NCI-H187 (cell line): ENCODE measurements around the gene GAS2L1.
"Not testable (repeated sequence)": the region's sequence is repeated elsewhere in the genome, so short reads cannot be mapped to it uniquely, and the experiment has no call there.

ENCODE experiments used
- DNase-seq, 2 experiments: peaks; one replicate each; lab custom pipeline; 2025; lab: John Stamatoyannopoulos, UW

Gene GAS2L1

GRCh38 chr22:29342177-29342576, 35.7 kb downstream of the GAS2L1 start:
- DNase-seq, result no peak

GRCh38 chr22:29342577-29343312, 36.3 kb downstream of the GAS2L1 start:
- no peak for DNase-seq

- no peak for DNase-seq
Measured at GRCh38 chr22:29343313-29343805, 36.9 kb downstream of the GAS2L1 start.

DNA sequence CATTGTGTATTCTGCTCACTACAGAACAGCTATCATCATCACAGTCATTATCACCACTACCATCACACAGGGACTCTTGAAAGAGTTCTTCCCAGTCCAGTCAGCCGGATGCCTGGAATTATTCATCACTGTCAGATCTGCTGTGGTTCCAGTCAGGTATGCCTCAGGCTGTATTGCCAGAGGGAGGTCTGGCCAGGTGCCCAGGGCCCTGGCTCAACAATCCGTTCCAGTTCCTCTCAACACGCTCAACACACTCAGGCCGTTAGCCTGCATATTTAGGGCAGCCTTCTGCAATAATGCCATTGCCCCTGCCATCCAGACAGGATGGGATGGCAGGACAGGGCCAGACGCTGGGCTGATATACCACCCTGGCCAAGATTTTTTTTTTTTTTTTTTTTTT, 37.7 kb downstream of the GAS2L1 start:
- DNase-seq, result no peak

DNA sequence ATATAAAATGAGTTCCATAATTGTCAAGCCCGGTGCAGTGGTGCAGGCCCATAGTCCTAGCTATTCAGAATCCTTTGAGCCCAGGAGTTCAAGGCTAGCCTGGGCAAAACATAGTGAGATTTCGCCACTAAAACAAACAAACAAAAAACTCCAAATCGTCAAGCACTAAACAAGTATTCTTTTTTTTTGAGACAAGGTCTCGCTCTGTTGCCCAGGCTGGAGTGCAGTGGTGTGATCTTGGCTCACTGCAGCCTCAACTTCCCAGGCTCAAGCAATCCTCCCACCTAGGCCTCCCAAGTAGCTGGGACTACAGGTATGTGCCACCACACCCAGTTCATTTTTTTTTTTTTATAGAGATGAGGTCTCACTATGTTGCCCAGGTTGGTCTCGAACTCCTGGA, 38.4 kb downstream of the GAS2L1 start:
- not testable (repeated sequence) for DNase-seq

- DNase-seq, result no peak
Measured at GRCh38 chr22:29345932-29346331, 39.5 kb downstream of the GAS2L1 start.

DNA sequence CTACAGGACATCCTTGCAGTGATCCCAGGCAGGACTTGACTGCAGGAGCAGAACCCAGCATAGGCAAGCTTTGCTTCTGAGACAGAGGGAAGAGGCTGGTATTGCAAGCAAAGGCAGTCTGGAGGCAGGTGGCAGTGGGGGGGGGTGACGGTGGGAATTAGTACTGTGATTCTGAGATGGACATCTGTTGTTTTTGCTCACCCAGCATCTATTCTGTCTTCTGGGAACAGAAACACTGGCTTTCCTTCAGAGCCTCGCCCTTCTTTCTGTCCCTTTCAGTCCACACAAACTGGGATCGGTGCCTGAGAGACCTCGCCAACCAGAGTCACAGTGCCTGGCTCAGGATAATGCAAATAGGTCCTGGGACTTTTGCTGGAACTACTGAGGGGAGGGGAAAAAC, 40.2 kb downstream of the GAS2L1 start:
- no peak for DNase-seq

DNA sequence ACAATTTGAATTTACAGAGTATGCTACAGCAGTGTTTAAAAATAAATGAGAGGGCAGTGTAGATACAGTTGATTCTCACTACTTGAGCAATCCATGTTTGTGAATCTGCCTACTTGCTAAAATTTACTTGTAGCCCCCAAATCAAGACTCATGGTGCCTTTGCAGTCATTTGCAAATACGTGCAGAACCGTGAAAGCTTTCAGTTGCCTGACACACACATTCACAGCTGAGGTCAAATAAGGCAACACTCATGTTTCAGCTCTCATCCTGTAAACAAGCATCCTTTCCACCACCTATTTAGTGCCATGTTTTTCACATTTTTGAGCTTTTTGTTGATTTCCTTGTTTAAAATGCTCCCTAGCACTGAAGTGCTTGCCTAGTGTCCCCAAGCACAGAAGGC, 41.6 kb downstream of the GAS2L1 start:
- DNase-seq, result no peak

- no peak for DNase-seq
Measured at GRCh38 chr22:29348956-29349355, 42.5 kb downstream of the GAS2L1 start.

DNA sequence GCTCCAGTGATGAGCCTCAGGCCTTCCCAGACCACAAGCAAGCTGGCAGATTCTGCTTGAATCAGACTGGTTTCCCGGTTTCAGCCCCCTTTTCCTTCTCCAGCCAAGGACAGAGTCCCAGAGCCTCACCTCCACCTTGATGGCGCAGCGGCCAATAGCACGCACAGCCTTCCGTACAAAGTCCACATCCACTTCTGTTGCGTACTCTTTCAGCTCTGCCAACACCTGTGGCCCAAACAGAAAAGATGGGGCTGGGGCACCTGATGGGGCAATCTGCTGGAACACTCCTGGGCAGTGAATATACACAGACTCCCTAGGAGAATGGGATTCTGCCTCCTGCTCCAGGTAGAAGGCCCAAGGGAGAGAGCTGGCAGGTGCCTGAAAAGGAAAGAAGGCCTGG, 44.6 kb downstream of the GAS2L1 start:
- DNase-seq, result no peak

- DNase-seq, result no peak
Measured at GRCh38 chr22:29351891-29352290, 45.4 kb downstream of the GAS2L1 start.

GRCh38 chr22:29352778-29353177, 46.3 kb downstream of the GAS2L1 start:
- no peak for DNase-seq

DNA sequence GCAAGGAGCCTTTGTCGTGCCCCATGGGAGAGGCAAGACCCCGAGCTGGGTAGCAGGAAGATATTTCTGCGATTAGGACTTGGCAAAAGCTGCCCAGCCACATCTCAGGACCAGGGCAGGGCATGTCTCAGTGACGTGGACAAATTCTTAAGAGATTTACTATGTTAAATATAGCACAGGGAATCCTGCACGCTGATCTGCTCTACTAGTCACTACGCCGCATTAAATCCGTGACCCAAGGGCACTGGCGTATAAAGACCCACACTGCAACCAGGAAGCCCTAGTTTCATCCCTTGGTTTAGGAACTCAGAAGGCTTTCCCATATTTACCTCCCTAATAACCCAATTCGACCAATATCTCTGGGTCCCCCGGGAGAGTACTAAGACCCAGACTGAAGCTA, 46.8 kb downstream of the GAS2L1 start:
- DNase-seq, result no peak

GRCh38 chr22:29353860-29354259, 47.4 kb downstream of the GAS2L1 start:
- DNase-seq, result no peak

GRCh38 chr22:29357193-29357890, 50.9 kb downstream of the GAS2L1 start:
- DNase-seq, result not testable (repeated sequence)

- DNase-seq, result no peak
Measured at GRCh38 chr22:29359469-29359868, 53.0 kb downstream of the GAS2L1 start.
